Measurements from ENCODE around the gene KDM4B. TPM values are rescaled to one million over a fixed set of nuclear protein-coding genes. Genes with fewer than 3 reads are reported as not detected.
"Not testable (repeated sequence)": the region's sequence is repeated elsewhere in the genome, so short reads cannot be mapped to it uniquely, and the experiment has no call there.

KDM4B gene
- total RNA-seq, 1 experiment from 2014 or later, result 12.0 TPM

GRCh38 chr19:5022066-5022860 is 53.4 kb downstream of the KDM4B start:
- H3K36me3 ChIP-seq (replicated peaks; ENCODE audit: control insufficient read depth, insufficient read depth, low read length), result no peaks in the 10 kb centered on the region; the same call in 1 of the 2 replicates
- no peaks in the 10 kb centered on the region for H3K27me3 ChIP-seq (ENCODE audit: control insufficient read depth, insufficient read depth, low read length)
- no peak for DNase-seq
- H3K4me3 ChIP-seq (ENCODE audit: insufficient read depth, low read depth, low read length), result no peak overlapping the region

- Histone ChIP-seq H3K27me3 (ENCODE audit: control insufficient read depth, insufficient read depth, low read length) (no peaks in the 10 kb centered on the region), H3K36me3 (replicated peaks; ENCODE audit: control insufficient read depth, insufficient read depth, low read length) (no peaks in the 10 kb centered on the region; the same call in 1 of the 2 replicates), H3K4me3 (ENCODE audit: insufficient read depth, low read depth, low read length) (no peak overlapping the region)
- DNase-seq, result peak; percentile 51
Observed at GRCh38 chr19:5023128-5023571, 54.2 kb downstream of the KDM4B start.

- peak; percentile 63 for DNase-seq
- no peak overlapping the region for H3K4me3 ChIP-seq (ENCODE audit: insufficient read depth, low read depth, low read length)
- H3K27me3 ChIP-seq (ENCODE audit: control insufficient read depth, insufficient read depth, low read length), result no peaks in the 10 kb centered on the region
- H3K36me3 ChIP-seq (replicated peaks; ENCODE audit: control insufficient read depth, insufficient read depth, low read length), result no peaks in the 10 kb centered on the region
Observed at GRCh38 chr19:5024282-5024681, 55.4 kb downstream of the KDM4B start.

GRCh38 chr19:5025027-5025426 is 56.1 kb downstream of the KDM4B start:
- no peak for DNase-seq
- H3K36me3 ChIP-seq (replicated peaks; ENCODE audit: control insufficient read depth, insufficient read depth, low read length), result no peaks in the 10 kb centered on the region
- no peaks in the 10 kb centered on the region for H3K27me3 ChIP-seq (ENCODE audit: control insufficient read depth, insufficient read depth, low read length)
- no peak overlapping the region for H3K4me3 ChIP-seq (ENCODE audit: insufficient read depth, low read depth, low read length)

- Histone ChIP-seq H3K36me3 (replicated peaks; ENCODE audit: control insufficient read depth, insufficient read depth, low read length) (no peaks in the 10 kb centered on the region), H3K4me3 (ENCODE audit: insufficient read depth, low read depth, low read length) (no peak overlapping the region), H3K27me3 (ENCODE audit: control insufficient read depth, insufficient read depth, low read length) (no peaks in the 10 kb centered on the region)
- peak; percentile 84 for DNase-seq
Observed at GRCh38 chr19:5026706-5027273, 57.9 kb downstream of the KDM4B start.

GRCh38 chr19:5028229-5028886 is 59.4 kb downstream of the KDM4B start:
- H3K27me3 ChIP-seq (ENCODE audit: control insufficient read depth, insufficient read depth, low read length), result no peaks in the 10 kb centered on the region
- no peak overlapping the region for H3K4me3 ChIP-seq (ENCODE audit: insufficient read depth, low read depth, low read length)
- no peak for DNase-seq
- peaks cover 3% of the 10 kb centered on the region; the same call in 1 of the 2 replicates for H3K36me3 ChIP-seq (replicated peaks; ENCODE audit: control insufficient read depth, insufficient read depth, low read length)

GRCh38 chr19:5029596-5029995 is 60.7 kb downstream of the KDM4B start:
- not testable (repeated sequence) for H3K27me3 ChIP-seq (ENCODE audit: control insufficient read depth, insufficient read depth, low read length); H3K4me3 ChIP-seq (ENCODE audit: insufficient read depth, low read depth, low read length); H3K36me3 ChIP-seq (replicated peaks; ENCODE audit: control insufficient read depth, insufficient read depth, low read length)
- DNase-seq, result peak; percentile 93

GRCh38 chr19:5030136-5030820 is 61.4 kb downstream of the KDM4B start:
- Histone ChIP-seq H3K4me3 (ENCODE audit: insufficient read depth, low read depth, low read length) (no peak overlapping the region), H3K27me3 (ENCODE audit: control insufficient read depth, insufficient read depth, low read length) (no peaks in the 10 kb centered on the region), H3K36me3 (replicated peaks; ENCODE audit: control insufficient read depth, insufficient read depth, low read length) (peaks cover 5% of the 10 kb centered on the region; the same call in 1 of the 2 replicates)
- no peak for DNase-seq

- no peak for DNase-seq
- Histone ChIP-seq H3K4me3 (ENCODE audit: insufficient read depth, low read depth, low read length) (no peak overlapping the region), H3K36me3 (replicated peaks; ENCODE audit: control insufficient read depth, insufficient read depth, low read length) (peaks cover 5% of the 10 kb centered on the region; the same call in 1 of the 2 replicates), H3K27me3 (ENCODE audit: control insufficient read depth, insufficient read depth, low read length) (no peaks in the 10 kb centered on the region)
Observed at GRCh38 chr19:5030822-5031221, 61.9 kb downstream of the KDM4B start.

- Histone ChIP-seq H3K4me3 (ENCODE audit: insufficient read depth, low read depth, low read length) (no peak overlapping the region), H3K27me3 (ENCODE audit: control insufficient read depth, insufficient read depth, low read length) (no peaks in the 10 kb centered on the region), H3K36me3 (replicated peaks; ENCODE audit: control insufficient read depth, insufficient read depth, low read length) (peaks cover 5% of the 10 kb centered on the region; the same call in 1 of the 2 replicates)
- peak; percentile 99 for DNase-seq
Observed at GRCh38 chr19:5031231-5032100, 62.6 kb downstream of the KDM4B start.

- no peaks in the 10 kb centered on the region for H3K27me3 ChIP-seq (ENCODE audit: control insufficient read depth, insufficient read depth, low read length)
- peak; percentile 79 for DNase-seq
- H3K4me3 ChIP-seq (ENCODE audit: insufficient read depth, low read depth, low read length), result no peak overlapping the region
- H3K36me3 ChIP-seq (replicated peaks; ENCODE audit: control insufficient read depth, insufficient read depth, low read length), result peaks cover 5% of the 10 kb centered on the region; the same call in 1 of the 2 replicates
Observed at GRCh38 chr19:5032101-5032967, 63.4 kb downstream of the KDM4B start.

- H3K4me3 ChIP-seq (ENCODE audit: insufficient read depth, low read depth, low read length), result no peak overlapping the region
- DNase-seq, result no peak
- H3K27me3 ChIP-seq (ENCODE audit: control insufficient read depth, insufficient read depth, low read length), result no peaks in the 10 kb centered on the region
- H3K36me3 ChIP-seq (replicated peaks; ENCODE audit: control insufficient read depth, insufficient read depth, low read length), result peaks cover 5% of the 10 kb centered on the region
Observed at GRCh38 chr19:5035105-5035761, 66.3 kb downstream of the KDM4B start.
